HEK293T (cell line): ENCODE data around the gene EIF4G1.
A peak's percentile ranks its signal among the peaks of the same experiment; 100 is the strongest.

Source experiments
- CTCF ChIA-PET: fragments of 350-600 bp; formaldehyde crosslinking; extraction: SDS; loops from one replicate; lab custom pipeline; 2021; ENCODE audit warnings: antibody characterized with exemption, inconsistent platforms; lab: Yijun Ruan, JAX
- POLR2A ChIA-PET: fragments of 350-600 bp; formaldehyde crosslinking; extraction: SDS; loops from one replicate; lab custom pipeline; 2020; ENCODE audit warnings: antibody characterized with exemption, inconsistent platforms; lab: Yijun Ruan, JAX
- DNase-seq: peaks from one replicate; pipeline ENCODE4 v3.0.0; 2012; ENCODE audit warnings: mixed read lengths; ENCODE audit errors: extremely low spot score
- ARNT ChIP-seq: fragments of 450-650 bp; IDR thresholded peaks from 2 replicates; pipeline ENCODE4 v1.6.1; 2017; ENCODE audit warnings: mild to moderate bottlenecking
- BHLHE40 ChIP-seq: fragments of 450-650 bp; IDR thresholded peaks from 2 replicates; pipeline ENCODE4 v1.6.1; 2016; ENCODE audit warnings: mild to moderate bottlenecking, moderate library complexity, borderline replicate concordance
- CTBP1 ChIP-seq: fragments of 450-650 bp; IDR thresholded peaks from 2 replicates; pipeline ENCODE4 v1.6.1; 2016; ENCODE audit warnings: borderline replicate concordance
- ELF4 ChIP-seq: fragments of 450-650 bp; IDR thresholded peaks from 2 replicates; pipeline ENCODE4 v1.6.1; 2017; ENCODE audit warnings: antibody characterized with exemption
- FOXA1 ChIP-seq: fragments of 450-650 bp; IDR thresholded peaks from 2 replicates; pipeline ENCODE4 v1.6.1; 2016; ENCODE audit warnings: mild to moderate bottlenecking
- FOXK2 ChIP-seq: fragments of 450-650 bp; IDR thresholded peaks from 2 replicates; pipeline ENCODE4 v1.6.1; 2016; ENCODE audit warnings: mild to moderate bottlenecking
- FOXM1 ChIP-seq: fragments of 450-650 bp; IDR thresholded peaks from 2 replicates; pipeline ENCODE4 v1.6.1; 2017; ENCODE audit warnings: mild to moderate bottlenecking, borderline replicate concordance
- HDGF ChIP-seq: fragments of 450-650 bp; IDR thresholded peaks from 2 replicates; pipeline ENCODE4 v1.6.1; 2017; ENCODE audit warnings: antibody characterized with exemption, borderline replicate concordance
- L3MBTL2 ChIP-seq: fragments of 450-650 bp; conservative IDR thresholded peaks from 2 replicates; pipeline ENCODE4 v1.6.1; 2016; ENCODE audit warnings: mild to moderate bottlenecking
- LEF1 ChIP-seq: fragments of 450-650 bp; IDR thresholded peaks from 2 replicates; pipeline ENCODE4 v1.6.1; 2017; ENCODE audit warnings: mild to moderate bottlenecking, borderline replicate concordance
- NFRKB ChIP-seq: fragments of 450-650 bp; IDR thresholded peaks from 2 replicates; pipeline ENCODE4 v1.6.1; 2016; ENCODE audit warnings: mild to moderate bottlenecking, moderate library complexity
- SP1 ChIP-seq: fragments of 450-650 bp; IDR thresholded peaks from 2 replicates; pipeline ENCODE4 v1.6.1; 2017
- SUZ12 ChIP-seq: fragments of 450-650 bp; IDR thresholded peaks from 2 replicates; pipeline ENCODE4 v1.6.1; 2016; ENCODE audit warnings: mild to moderate bottlenecking
- TARDBP ChIP-seq: fragments of 450-650 bp; IDR thresholded peaks from 2 replicates; pipeline ENCODE4 v1.6.1; 2016
- ZNF384 ChIP-seq: fragments of 450-650 bp; IDR thresholded peaks from 2 replicates; pipeline ENCODE4 v1.6.1; 2016
- TF ChIP-seq, protein P1 (sequence below): fragments of 450-650 bp; IDR thresholded peaks from 2 replicates; pipeline ENCODE4 v1.6.1; 2016

Gene EIF4G1

DNA sequence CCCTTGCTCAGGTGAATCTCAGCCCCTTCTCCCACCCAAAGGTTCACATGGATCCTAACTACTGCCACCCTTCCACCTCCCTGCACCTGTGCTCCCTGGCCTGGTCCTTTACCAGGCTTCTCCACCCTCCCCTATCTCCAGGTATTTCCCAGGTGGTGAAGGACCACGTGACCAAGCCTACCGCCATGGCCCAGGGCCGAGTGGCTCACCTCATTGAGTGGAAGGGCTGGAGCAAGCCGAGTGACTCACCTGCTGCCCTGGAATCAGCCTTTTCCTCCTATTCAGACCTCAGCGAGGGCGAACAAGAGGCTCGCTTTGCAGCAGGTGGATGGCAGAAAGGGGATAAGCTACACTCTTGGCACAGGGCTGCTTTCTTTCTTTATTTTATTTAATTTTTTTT is 27.5 kb downstream of the EIF4G1 start:
- TF ChIP-seq LEF1: no peak
- no peak for TF ChIP-seq NFRKB
- TF ChIP-seq FOXA1: no peak
- TF ChIP-seq SUZ12: no peak
- TF ChIP-seq, protein P1, sequence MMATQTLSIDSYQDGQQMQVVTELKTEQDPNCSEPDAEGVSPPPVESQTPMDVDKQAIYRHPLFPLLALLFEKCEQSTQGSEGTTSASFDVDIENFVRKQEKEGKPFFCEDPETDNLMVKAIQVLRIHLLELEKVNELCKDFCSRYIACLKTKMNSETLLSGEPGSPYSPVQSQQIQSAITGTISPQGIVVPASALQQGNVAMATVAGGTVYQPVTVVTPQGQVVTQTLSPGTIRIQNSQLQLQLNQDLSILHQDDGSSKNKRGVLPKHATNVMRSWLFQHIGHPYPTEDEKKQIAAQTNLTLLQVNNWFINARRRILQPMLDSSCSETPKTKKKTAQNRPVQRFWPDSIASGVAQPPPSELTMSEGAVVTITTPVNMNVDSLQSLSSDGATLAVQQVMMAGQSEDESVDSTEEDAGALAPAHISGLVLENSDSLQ: no peak
- TF ChIP-seq CTBP1: no peak
- TF ChIP-seq L3MBTL2: no peak
- no peak for TF ChIP-seq HDGF
- TF ChIP-seq ARNT: no peak
- no peak for TF ChIP-seq TARDBP
- no peak for TF ChIP-seq FOXM1
- no peak for TF ChIP-seq SP1
- ChIA-PET CTCF (no interaction called here), POLR2A (no interaction called here)
- DNase-seq: no peak

DNA sequence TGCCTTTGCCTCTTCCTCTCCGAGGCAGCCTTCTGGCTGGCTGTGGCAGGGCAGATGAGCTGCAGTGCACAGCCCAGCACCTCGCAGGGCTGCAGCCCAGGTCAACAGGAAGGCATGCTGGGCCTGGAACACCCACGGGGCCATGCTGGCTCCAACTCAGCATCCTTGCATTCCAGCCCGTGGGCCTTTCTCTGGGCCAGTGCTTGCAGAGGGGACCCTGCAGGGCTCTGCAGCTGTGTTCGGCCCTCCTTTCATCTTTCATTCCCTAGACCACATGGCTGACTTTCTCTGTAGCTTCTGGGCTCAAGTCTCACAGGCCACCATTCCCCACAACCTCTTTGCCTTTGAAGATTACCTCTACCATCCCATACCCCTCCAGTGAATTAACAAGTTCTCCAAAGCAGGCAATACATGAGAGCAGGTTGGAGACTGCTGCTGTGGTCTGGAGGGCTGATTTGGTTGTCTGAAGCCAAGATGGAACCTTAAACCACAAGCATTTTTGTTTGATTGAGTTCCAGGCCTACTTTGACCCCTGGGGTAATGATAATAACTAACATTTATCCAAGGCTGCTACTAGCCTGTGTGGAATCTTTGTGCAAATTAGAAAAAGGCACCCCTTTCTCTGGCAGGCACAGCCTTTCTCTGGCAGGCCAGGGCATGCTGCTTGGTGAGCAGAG is 28.9 kb downstream of the EIF4G1 start:
- ChIA-PET POLR2A (no interaction called here), CTCF (no interaction called here)
- DNase-seq: no peak
- TF ChIP-seq CTBP1: no peak
- no peak for TF ChIP-seq FOXA1
- TF ChIP-seq SP1: no peak
- no peak for TF ChIP-seq BHLHE40
- no peak for TF ChIP-seq ELF4
- TF ChIP-seq FOXK2: no peak
- no peak for TF ChIP-seq LEF1
- no peak for TF ChIP-seq NFRKB
- TF ChIP-seq ZNF384: no peak

DNA sequence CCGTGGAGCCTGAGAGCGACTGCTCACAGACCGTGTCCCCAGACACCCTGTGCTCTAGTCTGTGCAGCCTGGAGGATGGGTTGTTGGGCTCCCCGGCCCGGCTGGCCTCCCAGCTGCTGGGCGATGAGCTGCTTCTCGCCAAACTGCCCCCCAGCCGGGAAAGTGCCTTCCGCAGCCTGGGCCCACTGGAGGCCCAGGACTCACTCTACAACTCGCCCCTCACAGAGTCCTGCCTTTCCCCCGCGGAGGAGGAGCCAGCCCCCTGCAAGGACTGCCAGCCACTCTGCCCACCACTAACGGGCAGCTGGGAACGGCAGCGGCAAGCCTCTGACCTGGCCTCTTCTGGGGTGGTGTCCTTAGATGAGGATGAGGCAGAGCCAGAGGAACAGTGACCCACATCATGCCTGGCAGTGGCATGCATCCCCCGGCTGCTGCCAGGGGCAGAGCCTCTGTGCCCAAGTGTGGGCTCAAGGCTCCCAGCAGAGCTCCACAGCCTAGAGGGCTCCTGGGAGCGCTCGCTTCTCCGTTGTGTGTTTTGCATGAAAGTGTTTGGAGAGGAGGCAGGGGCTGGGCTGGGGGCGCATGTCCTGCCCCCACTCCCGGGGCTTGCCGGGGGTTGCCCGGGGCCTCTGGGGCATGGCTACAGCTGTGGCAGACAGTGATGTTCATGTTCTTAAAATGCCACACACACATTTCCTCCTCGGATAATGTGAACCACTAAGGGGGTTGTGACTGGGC is 30.3 kb downstream of the EIF4G1 start:
- ChIA-PET POLR2A (no interaction called here), CTCF (interaction anchor here (0.5 to 1.0 kb wide), 3 partner anchors 17 to 74 kb away, joined by 3 to 5 read pairs (median 3); partner anchors contain the start of genes CLCN2 and POLR2H)
- no peak for TF ChIP-seq FOXM1
- TF ChIP-seq FOXK2: no peak
- TF ChIP-seq SUZ12: no peak
- no peak for TF ChIP-seq ELF4
- no peak for DNase-seq

DNA sequence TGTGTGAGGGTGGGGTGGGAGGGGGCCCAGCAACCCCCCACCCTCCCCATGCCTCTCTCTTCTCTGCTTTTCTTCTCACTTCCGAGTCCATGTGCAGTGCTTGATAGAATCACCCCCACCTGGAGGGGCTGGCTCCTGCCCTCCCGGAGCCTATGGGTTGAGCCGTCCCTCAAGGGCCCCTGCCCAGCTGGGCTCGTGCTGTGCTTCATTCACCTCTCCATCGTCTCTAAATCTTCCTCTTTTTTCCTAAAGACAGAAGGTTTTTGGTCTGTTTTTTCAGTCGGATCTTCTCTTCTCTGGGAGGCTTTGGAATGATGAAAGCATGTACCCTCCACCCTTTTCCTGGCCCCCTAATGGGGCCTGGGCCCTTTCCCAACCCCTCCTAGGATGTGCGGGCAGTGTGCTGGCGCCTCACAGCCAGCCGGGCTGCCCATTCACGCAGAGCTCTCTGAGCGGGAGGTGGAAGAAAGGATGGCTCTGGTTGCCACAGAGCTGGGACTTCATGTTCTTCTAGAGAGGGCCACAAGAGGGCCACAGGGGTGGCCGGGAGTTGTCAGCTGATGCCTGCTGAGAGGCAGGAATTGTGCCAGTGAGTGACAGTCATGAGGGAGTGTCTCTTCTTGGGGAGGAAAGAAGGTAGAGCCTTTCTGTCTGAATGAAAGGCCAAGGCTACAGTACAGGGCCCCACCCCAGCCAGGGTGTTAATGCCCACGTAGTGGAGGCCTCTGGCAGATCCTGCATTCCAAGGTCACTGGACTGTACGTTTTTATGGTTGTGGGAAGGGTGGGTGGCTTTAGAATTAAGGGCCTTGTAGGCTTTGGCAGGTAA is 31.1 kb downstream of the EIF4G1 start:
- ChIA-PET POLR2A (no interaction called here), CTCF (interaction anchor here (0.7 to 1.0 kb wide), 3 partner anchors 16 to 131 kb away, joined by 3 to 6 read pairs (median 5); partner anchors contain the start of genes CLCN2 and POLR2H)
- DNase-seq: peak; percentile 66

DNA sequence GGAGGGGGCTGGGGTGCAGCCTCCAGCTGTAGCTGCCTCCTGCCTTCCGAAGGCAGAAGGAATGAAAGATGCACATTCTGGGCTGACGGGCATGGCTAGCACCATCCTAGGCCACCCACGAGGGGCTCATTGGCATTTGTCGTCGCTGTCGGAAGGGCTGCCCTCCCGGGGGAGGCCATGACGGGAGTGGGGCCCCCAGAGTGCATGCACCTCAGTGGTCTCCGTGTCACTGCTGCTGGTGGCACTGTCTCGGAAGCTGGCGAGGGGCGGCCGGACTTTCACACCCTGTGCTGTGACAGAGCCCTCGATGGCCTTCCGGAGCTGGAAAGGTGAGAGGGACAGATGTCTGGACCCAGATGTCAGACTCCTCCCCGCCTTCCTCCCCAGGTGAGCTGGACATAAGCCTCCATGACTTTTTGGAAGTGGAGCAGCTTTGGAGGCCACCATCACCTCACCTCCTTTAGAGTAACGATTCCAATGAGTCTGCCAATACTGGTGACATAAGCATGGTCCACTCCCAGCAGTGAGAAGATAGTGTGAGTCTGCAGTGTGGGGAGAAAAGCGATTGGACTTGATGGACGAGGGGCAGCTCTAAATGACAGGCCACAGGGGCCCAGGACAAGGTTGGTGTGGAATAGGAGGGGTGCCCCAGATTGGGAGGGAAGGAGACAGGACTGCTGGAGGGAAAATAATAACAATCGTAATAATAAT is 32.2 kb downstream of the EIF4G1 start:
- TF ChIP-seq FOXM1 (no peak), ZNF384 (no peak), NFRKB (no peak), FOXA1 (no peak), SP1 (no peak), HDGF (no peak)
- TF ChIP-seq, protein P1: no peak
- CTCF ChIA-PET: no interaction called here
- DNase-seq: no peak
- POLR2A ChIA-PET: no interaction called here

More for the DNA sequence above, 31.1 kb downstream of the EIF4G1 start:
- TF ChIP-seq, protein P1: peak; percentile 94
- TF ChIP-seq SP1: no peak
